Liver (tissue), 3 donors: Measurements from ENCODE around the gene CLCN1.

ENCODE experiments used
- CTCF ChIP-seq: fragments of 150-350 bp; IDR thresholded peaks from 2 replicates; pipeline ENCODE4 v1.5.1; 2017; ENCODE audit warnings: improper control_type of control experiment, low read depth, low read length; ENCODE audit not compliant: missing input control
- FOXA1 ChIP-seq: IDR thresholded peaks from 2 replicates; pipeline ENCODE4 v1.6.1; 2016; ENCODE audit warnings: antibody characterized with exemption
- GABPA ChIP-seq, 2 donors: IDR thresholded peaks in 1 of 2; conservative IDR thresholded peaks in 1 of 2; 2 replicates each; pipeline ENCODE4 v1.6.1; 2016; ENCODE audit warnings: antibody characterized with exemption in 2 of 2, mild to moderate bottlenecking in 1 of 2, moderate library complexity in 1 of 2
- MAX ChIP-seq: IDR thresholded peaks from 2 replicates; pipeline ENCODE4 v1.6.1; 2016; ENCODE audit warnings: antibody characterized with exemption
- NR2F2 ChIP-seq: IDR thresholded peaks from 2 replicates; pipeline ENCODE4 v1.6.1; 2016; ENCODE audit warnings: antibody characterized with exemption
- REST ChIP-seq: IDR thresholded peaks from 2 replicates; pipeline ENCODE4 v1.6.1; 2016; ENCODE audit warnings: antibody characterized with exemption, mild to moderate bottlenecking
- RXRA ChIP-seq, 2 donors: IDR thresholded peaks; 2 replicates each; pipeline ENCODE4 v1.6.1; 2017 to 2018; ENCODE audit warnings: antibody characterized with exemption in 2 of 2, mild to moderate bottlenecking in 1 of 2
- SP1 ChIP-seq: IDR thresholded peaks from 2 replicates; pipeline ENCODE4 v1.6.1; 2018; ENCODE audit warnings: antibody characterized with exemption, mild to moderate bottlenecking
- TAF1 ChIP-seq: conservative IDR thresholded peaks from 2 replicates; pipeline ENCODE4 v1.6.1; 2016; ENCODE audit warnings: antibody characterized with exemption, mild to moderate bottlenecking
- ZBTB33 ChIP-seq: IDR thresholded peaks from 2 replicates; pipeline ENCODE4 v1.6.1; 2016; ENCODE audit warnings: antibody characterized with exemption
- TF ChIP-seq, protein P1 (sequence below): IDR thresholded peaks from 2 replicates; pipeline ENCODE4 v1.6.1; 2016; ENCODE audit warnings: antibody characterized with exemption
- donor health status: healthy.
- donor health status: healthy.

- TF ChIP-seq FOXA1 (no peak), CTCF (no peak), TAF1 (no peak), REST (no peak), MAX (no peak), GABPA (IDR thresholded peaks at IDR 0.05 in 1 of 2, conservative IDR thresholded peaks at IDR 0.05 in 1 of 2) (no peak), NR2F2 (no peak), RXRA (IDR thresholded peaks at IDR 0.05) (no peak), SP1 (no peak), ZBTB33 (no peak)
- TF ChIP-seq, protein P1, sequence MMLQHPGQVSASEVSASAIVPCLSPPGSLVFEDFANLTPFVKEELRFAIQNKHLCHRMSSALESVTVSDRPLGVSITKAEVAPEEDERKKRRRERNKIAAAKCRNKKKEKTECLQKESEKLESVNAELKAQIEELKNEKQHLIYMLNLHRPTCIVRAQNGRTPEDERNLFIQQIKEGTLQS = no peak
Measured at GRCh38 chr7:143367972-143368371, 52.1 kb downstream of the CLCN1 start.
